Endothelial cell of umbilical vein (primary cell): ENCODE data around the gene VPS9D1. TPM values are rescaled to one million over a fixed set of nuclear protein-coding genes. Genes with fewer than 3 reads are reported as not detected.

Experiments used
- BruUV-seq: library from RNA; stranded (reverse); fragments of 400-500 nt; replicated peaks from 2 replicates; lab custom pipeline; 2021; lab: Mats Ljungman, UMichigan
- CTCF ChIA-PET: fragments of 300-600, 350-600 bp; sonication (Branson Sonifier 250); formaldehyde crosslinking; loops from one replicate; lab custom pipeline; 2021; ENCODE audit warnings: antibody characterized with exemption, inconsistent platforms; lab: Charles Lee
- POLR2A ChIA-PET: fragments of 300-600, 350-600 bp; sonication (Branson Sonifier 250); formaldehyde crosslinking; loops from one replicate; lab custom pipeline; 2021; ENCODE audit warnings: antibody characterized with exemption, inconsistent platforms; lab: Charles Lee
- DNase-seq: peaks from one replicate; pipeline ENCODE4 v3.0.0-alpha.2; 2011; ENCODE audit warnings: low read depth, low spot score
- FAIRE-seq: peaks from 2 replicates; lab custom pipeline; 2011; peaks lifted over from hg19 to GRCh38; lab: Jason Lieb, UNC
- H2AFZ ChIP-seq: 2 replicates; pipeline ENCODE4 v1.6.0; 2012; ENCODE audit warnings: low read depth, low read length, control low read depth, inconsistent platforms
- H3K27ac ChIP-seq: 2 replicates; pipeline ENCODE4 v1.5.1; 2011; ENCODE audit warnings: low read depth, mild to moderate bottlenecking, control low read depth, low read length, moderate library complexity; ENCODE audit not compliant: insufficient read depth
- H3K27me3 ChIP-seq, 2 experiments: 2 replicates each; pipeline versions ENCODE4 v1.6.0 to v1.6.1; 2011; ENCODE audit warnings: low read length in 2 of 2, mixed read lengths in 1 of 2; ENCODE audit not compliant: control insufficient read depth in 2 of 2, insufficient read depth in 2 of 2
- H3K36me3 ChIP-seq, 2 experiments: 2 replicates in 1 of 2; 3 replicates in 1 of 2; pipeline ENCODE4 v1.5.1; 2011; ENCODE audit warnings: low read length in 2 of 2, mild to moderate bottlenecking in 1 of 2, moderate library complexity in 1 of 2; ENCODE audit not compliant: control insufficient read depth in 2 of 2, insufficient read depth in 2 of 2; ENCODE audit errors: extremely low read depth in 1 of 2
- H3K4me1 ChIP-seq: 3 replicates; pipeline ENCODE4 v1.5.1; 2011; ENCODE audit warnings: mild to moderate bottlenecking, low read length; ENCODE audit not compliant: control insufficient read depth, insufficient read depth; ENCODE audit errors: extremely low read depth
- H3K4me2 ChIP-seq: 2 replicates; pipeline ENCODE4 v1.6.1; 2011; ENCODE audit warnings: low read length, control low read depth, mixed read lengths; ENCODE audit not compliant: insufficient read depth
- H3K4me3 ChIP-seq, 3 experiments: fragments of 200-600 bp in 1 of 3; sonication (generic), shearing (Covaris generic) in 1 of 3; replicated peaks in 1 of 3; 2 replicates each; pipeline ENCODE4 v1.5.1; 2011 to 2016; ENCODE audit warnings: control low read depth in 3 of 3, low read length in 3 of 3, mild to moderate bottlenecking in 2 of 3, inconsistent platforms in 1 of 3, low read depth in 1 of 3, moderate library complexity in 1 of 3; ENCODE audit not compliant: insufficient read depth in 1 of 3
- H3K79me2 ChIP-seq: 2 replicates; pipeline ENCODE4 v1.6.0; 2012; ENCODE audit warnings: low read length, inconsistent platforms; ENCODE audit not compliant: control insufficient read depth, insufficient read depth
- H3K9ac ChIP-seq: replicated peaks from 2 replicates; pipeline ENCODE3; 2011; ENCODE audit warnings: low read length, control low read depth; ENCODE audit not compliant: insufficient read depth; ENCODE audit errors: extremely low read depth
- H3K9me1 ChIP-seq: replicated peaks from 3 replicates; pipeline ENCODE4 v1.6.0; 2011; ENCODE audit warnings: mild to moderate bottlenecking, low read length; ENCODE audit not compliant: control insufficient read depth, insufficient read depth; ENCODE audit errors: extremely low read depth
- H3K9me3 ChIP-seq: replicated peaks from 2 replicates; pipeline ENCODE4 v1.5.1; 2012; ENCODE audit warnings: low read length, inconsistent platforms; ENCODE audit not compliant: control insufficient read depth, insufficient read depth
- H4K20me1 ChIP-seq: replicated peaks from 2 replicates; pipeline ENCODE3; 2011; ENCODE audit warnings: mild to moderate bottlenecking, low read length; ENCODE audit not compliant: control insufficient read depth, insufficient read depth; ENCODE audit errors: extremely low read depth
- EZH2 ChIP-seq: IDR thresholded peaks from 2 replicates; pipeline ENCODE4 v1.6.1; 2012; ENCODE audit warnings: borderline replicate concordance, low read depth, mild to moderate bottlenecking, moderate library complexity, low read length, inconsistent platforms; ENCODE audit not compliant: severe bottlenecking
- FOS ChIP-seq: IDR thresholded peaks from 2 replicates; pipeline ENCODE4 v1.6.1; 2011; ENCODE audit warnings: mild to moderate bottlenecking, low read length, moderate library complexity, borderline replicate concordance; ENCODE audit not compliant: insufficient read depth
- GATA2 ChIP-seq: IDR thresholded peaks from 2 replicates; pipeline ENCODE4 v1.7.0; 2011; ENCODE audit warnings: low read depth, mild to moderate bottlenecking, moderate library complexity, mixed read lengths, low read length; ENCODE audit not compliant: insufficient read length, insufficient read depth
- JUN ChIP-seq: IDR thresholded peaks from 2 replicates; pipeline ENCODE4 v1.6.1; 2011; ENCODE audit warnings: borderline replicate concordance, low read depth; ENCODE audit not compliant: insufficient read length, insufficient read depth
- MYC ChIP-seq: IDR thresholded peaks from one replicate; pipeline ENCODE4 v1.6.1; 2011; ENCODE audit warnings: mild to moderate bottlenecking, low read depth, low read length
- POLR2A ChIP-seq: IDR thresholded peaks from 2 replicates; pipeline ENCODE4 v1.6.1; 2012; ENCODE audit warnings: low read depth, mild to moderate bottlenecking, control low read depth, low read length
- POLR2AphosphoS5 ChIP-seq: IDR thresholded peaks from 2 replicates; pipeline ENCODE4 v1.6.1; 2012; ENCODE audit warnings: low read depth, mild to moderate bottlenecking, control low read depth, low read length, moderate library complexity; ENCODE audit not compliant: insufficient read depth
- dilution Hi-C: fragments of 300-500 bp; cut with MboI; formaldehyde crosslinking; loops from one replicate; pipeline ENCODE4 v1.15.0; 2019; ENCODE audit warnings: low sequenced_read_pairs; ENCODE audit not compliant: extremely low pct_ligation_motif_present
- intact Hi-C: fragments of 100-400 bp; cut with micrococcal nuclease; formaldehyde crosslinking; loops from one replicate; pipeline ENCODE4 v1.10.0; 2022
- polyA plus RNA-seq, 4 experiments: library from polyadenylated mRNA; depleted of rRNA in 3 of 4; stranded (reverse) in 3 of 4; unstranded in 1 of 4; fragments of >200 nt; gene quantifications; 2 replicates each; pipeline versions ENCODE4 v1.2.1 to v1.2.3, GENCODE V29; 2011 to 2012; ENCODE audit warnings: missing spikeins in 1 of 4
- total RNA-seq: library from RNA; stranded (reverse); gene quantifications from 2 replicates; pipeline ENCODE4 v1.2.3, GENCODE V29; 2021
- TF ChIP-seq, protein P1 (sequence below), 2 donors: IDR thresholded peaks; 1 replicate in 1 of 2; 2 replicates in 1 of 2; pipeline ENCODE4 v1.5.1; 2011; ENCODE audit warnings: low read length in 2 of 2, mild to moderate bottlenecking in 2 of 2, moderate library complexity in 2 of 2, control low read depth in 1 of 2, inconsistent platforms in 1 of 2, low read depth in 1 of 2; ENCODE audit not compliant: insufficient read depth in 1 of 2; ENCODE audit errors: extremely low read depth in 1 of 2
- TF ChIP-seq, protein P2 (sequence below): IDR thresholded peaks from 2 replicates; pipeline ENCODE4 v1.6.1; 2011; ENCODE audit not compliant: insufficient read depth, insufficient read length

VPS9D1 gene
- total and polyA plus RNA-seq, 2 donors (not counting 3 experiments of a cell fraction or from before 2014, with no cell fraction given) = 15.5 to 17.3 TPM

DNA sequence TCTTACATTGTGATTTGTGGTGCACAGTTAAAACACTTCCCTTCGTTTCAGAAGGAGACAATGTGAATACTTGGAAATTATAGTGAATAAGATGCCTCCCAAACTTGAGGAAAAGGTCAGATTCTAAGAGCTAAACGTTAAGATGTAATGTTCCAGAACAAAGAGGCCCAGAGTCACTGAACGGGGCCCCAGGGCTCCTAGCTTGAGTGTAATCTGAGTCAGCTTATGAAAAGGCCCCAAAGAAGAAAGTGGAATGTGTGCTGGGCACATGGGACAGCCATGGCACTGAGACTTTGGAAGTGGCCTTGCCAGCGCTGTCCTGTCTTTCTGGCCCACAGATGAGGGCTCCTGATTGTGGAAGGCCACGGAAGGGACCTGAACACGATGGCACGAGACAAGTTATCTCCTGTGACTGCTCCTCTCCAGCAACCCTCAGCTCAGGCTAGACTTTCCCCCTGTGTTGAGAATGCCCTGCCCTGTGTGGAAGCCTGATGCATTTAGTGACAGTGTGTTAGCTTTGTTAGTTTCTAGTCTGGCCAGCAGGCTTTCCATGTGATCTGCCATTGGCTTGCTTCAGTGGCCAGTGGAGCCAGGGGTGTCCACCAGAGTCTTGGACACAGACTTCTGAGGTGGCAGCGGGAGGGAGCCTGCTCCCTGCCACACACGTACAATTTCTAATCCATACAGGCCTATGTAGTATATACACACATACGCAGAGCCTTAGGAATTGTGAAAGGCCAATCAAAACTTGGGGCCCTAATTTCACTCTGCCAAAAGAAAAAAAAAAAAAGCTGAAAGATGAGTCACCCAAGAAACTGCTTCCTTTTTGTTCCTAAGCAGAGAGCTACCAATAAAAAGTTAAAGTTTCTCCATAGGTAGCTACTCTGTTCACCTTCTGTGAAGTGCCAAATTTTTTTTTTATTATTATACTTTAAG lies 49.9 kb downstream of the VPS9D1 start:
- TF ChIP-seq JUN = peak; percentile 42
- TF ChIP-seq POLR2AphosphoS5 = no peak
- TF ChIP-seq POLR2A = no peak
- no peak for TF ChIP-seq MYC
- TF ChIP-seq EZH2 = no peak
- TF ChIP-seq, protein P1, sequence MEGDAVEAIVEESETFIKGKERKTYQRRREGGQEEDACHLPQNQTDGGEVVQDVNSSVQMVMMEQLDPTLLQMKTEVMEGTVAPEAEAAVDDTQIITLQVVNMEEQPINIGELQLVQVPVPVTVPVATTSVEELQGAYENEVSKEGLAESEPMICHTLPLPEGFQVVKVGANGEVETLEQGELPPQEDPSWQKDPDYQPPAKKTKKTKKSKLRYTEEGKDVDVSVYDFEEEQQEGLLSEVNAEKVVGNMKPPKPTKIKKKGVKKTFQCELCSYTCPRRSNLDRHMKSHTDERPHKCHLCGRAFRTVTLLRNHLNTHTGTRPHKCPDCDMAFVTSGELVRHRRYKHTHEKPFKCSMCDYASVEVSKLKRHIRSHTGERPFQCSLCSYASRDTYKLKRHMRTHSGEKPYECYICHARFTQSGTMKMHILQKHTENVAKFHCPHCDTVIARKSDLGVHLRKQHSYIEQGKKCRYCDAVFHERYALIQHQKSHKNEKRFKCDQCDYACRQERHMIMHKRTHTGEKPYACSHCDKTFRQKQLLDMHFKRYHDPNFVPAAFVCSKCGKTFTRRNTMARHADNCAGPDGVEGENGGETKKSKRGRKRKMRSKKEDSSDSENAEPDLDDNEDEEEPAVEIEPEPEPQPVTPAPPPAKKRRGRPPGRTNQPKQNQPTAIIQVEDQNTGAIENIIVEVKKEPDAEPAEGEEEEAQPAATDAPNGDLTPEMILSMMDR (IDR thresholded peaks at IDR 0.05; ENCODE audit: extremely low read depth in 1 of 2, insufficient read depth in 1 of 2, low read depth in 1 of 2, low read length in 2 of 2) = no peak
- TF ChIP-seq, protein P2, sequence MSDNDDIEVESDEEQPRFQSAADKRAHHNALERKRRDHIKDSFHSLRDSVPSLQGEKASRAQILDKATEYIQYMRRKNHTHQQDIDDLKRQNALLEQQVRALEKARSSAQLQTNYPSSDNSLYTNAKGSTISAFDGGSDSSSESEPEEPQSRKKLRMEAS = no peak
- TF ChIP-seq GATA2 = no peak
- TF ChIP-seq FOS = peak; percentile 71
- H3K36me3 ChIP-seq = no peaks in the 10 kb centered on the region
- no peaks in the 10 kb centered on the region for H4K20me1 ChIP-seq
- no peaks in the 10 kb centered on the region for H3K9me3 ChIP-seq
- H2AFZ ChIP-seq = no peak overlapping the region
- no peak overlapping the region for H3K9ac ChIP-seq
- ChIA-PET POLR2A (interaction anchor here (0.6 kb wide), 1 partner anchor 550 kb away, joined by 4 read pairs; no protein-coding TSS in a partner anchor), CTCF (interaction anchor here (0.5 to 1.3 kb wide), 7 partner anchors 11 to 194 kb away, joined by 3 to 8 read pairs (median 4); partner anchors contain the start of gene CDK10)
- H3K27ac ChIP-seq = no peak overlapping the region
- DNase-seq (peak; percentile 16), FAIRE-seq (peak; percentile 52)
- intact Hi-C loops = no loop called here
- dilution Hi-C loops = no loop called here
- H3K9me1 ChIP-seq = no peaks in the 10 kb centered on the region
- H3K4me1 ChIP-seq = no peaks in the 10 kb centered on the region
- H3K4me2 ChIP-seq = no peak overlapping the region
- H3K27me3 ChIP-seq = no peaks in the 10 kb centered on the region
- no peaks in the 10 kb centered on the region for H3K79me2 ChIP-seq
- BruUV-seq = no TSS peak
- H3K4me3 ChIP-seq = no peak overlapping the region
